GM12872 (cell line): ENCODE data around the gene GAD1.

Experiments
- CTCF ChIP-seq: IDR thresholded peaks from 3 replicates; pipeline ENCODE4 v1.5.1; 2011; ENCODE audit warnings: low read depth, mild to moderate bottlenecking, low read length, moderate library complexity; ENCODE audit not compliant: insufficient read depth

The GAD1 gene

GRCh38 chr2:170887896-170888295 lies 71.2 kb downstream of the GAD1 start:
- TF ChIP-seq CTCF: no peak

- no peak for TF ChIP-seq CTCF
Observed at GRCh38 chr2:170891893-170892292, 75.2 kb downstream of the GAD1 start.

- TF ChIP-seq CTCF: no peak
Observed at GRCh38 chr2:170892391-170892951, 75.8 kb downstream of the GAD1 start.

GRCh38 chr2:170895023-170895757 lies 78.5 kb downstream of the GAD1 start:
- TF ChIP-seq CTCF: no peak

GRCh38 chr2:170896622-170897021 lies 79.9 kb downstream of the GAD1 start:
- no peak for TF ChIP-seq CTCF

- no peak for TF ChIP-seq CTCF
Observed at GRCh38 chr2:170897108-170897507, 80.4 kb downstream of the GAD1 start.

- no peak for TF ChIP-seq CTCF
Observed at GRCh38 chr2:170905864-170906263, 89.2 kb downstream of the GAD1 start.
